Hematopoietic multipotent progenitor cell treated with erythropoietin and hydrocortisone succinate and interleukin-3 and kit ligand, for 15 days (in vitro differentiated cells): ENCODE data around the gene PLA2G1B.

Source experiments
- DNase-seq: peaks from one replicate; pipeline ENCODE4 v3.0.0-alpha.2; 2015; ENCODE audit warnings: low spot score

Gene PLA2G1B

DNA sequence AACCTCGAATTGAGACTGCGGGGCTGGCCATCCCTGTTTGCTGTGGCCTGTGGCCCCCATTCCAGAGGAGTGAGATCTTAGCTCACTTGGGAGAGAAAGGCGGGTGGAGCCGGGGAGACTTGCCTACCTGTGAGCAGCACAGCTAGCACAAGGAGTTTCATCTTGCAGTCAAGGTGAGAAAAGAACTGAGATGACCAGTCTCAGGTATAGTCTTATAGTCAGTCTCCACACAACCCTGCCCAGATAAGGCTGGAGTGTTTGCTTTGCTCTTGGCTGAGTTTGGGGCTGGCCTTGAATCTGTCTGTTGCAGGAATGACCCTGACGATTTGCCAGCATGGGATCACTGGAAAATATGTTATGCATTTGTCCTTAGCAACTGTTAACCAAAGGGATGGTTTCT, at the start of gene PLA2G1B:
PLA2G1B (minus strand) TSS at position 187 of the 400 bp plus-strand sequence; CDS start at position 161, 26 bp downstream.
- no peak for DNase-seq

DNA sequence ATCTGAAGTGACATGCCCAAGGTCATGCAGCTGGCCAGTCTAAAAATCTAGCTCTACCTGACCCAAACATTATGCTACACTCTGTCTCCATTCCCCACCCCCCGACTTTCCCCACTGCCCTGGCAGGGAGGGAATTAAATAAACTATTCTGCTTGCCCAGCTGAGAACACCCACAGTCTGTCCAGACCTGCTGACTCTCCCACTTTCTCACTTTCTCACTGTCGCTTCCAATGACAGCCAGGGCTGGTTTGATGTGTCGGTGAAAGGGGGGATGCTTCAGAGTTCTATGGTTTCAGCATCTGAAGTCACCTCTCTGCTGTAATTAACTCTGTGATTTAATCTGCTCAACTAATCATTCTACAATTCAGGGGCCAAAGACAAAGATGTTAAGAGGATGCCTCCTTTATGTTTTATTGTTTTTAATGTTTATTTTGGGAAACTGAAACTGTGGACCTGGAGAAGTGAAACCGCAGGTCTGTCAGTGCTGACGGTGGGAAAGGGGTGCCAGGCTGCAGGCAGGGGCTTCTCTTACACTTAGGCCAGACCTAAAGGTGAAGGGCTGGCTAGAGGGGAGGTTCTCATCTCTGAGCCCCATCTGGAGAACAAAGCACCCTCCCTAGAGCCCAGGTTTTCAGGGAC, 49.5 kb upstream of the PLA2G1B start:
- no peak for DNase-seq

DNA sequence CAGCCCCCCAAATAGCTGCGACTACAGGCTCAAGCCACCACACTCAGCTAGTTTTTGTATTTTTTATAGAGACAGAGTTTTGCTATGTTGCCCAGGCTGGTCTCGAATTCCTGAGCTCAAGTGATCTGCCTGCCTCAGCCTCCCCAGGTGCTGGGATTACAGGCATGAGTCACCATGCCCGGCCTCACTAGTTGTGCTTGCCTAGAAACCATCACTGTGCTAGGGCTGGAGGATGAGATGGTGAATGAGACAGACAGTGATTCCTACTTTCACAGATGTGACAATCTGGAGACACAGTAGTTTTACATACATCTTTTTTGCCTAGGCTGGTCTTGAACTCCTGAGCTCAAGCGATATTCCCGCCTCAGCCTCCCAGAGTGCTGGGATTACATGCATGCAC, 48.8 kb upstream of the PLA2G1B start:
- DNase-seq, result no peak

DNA sequence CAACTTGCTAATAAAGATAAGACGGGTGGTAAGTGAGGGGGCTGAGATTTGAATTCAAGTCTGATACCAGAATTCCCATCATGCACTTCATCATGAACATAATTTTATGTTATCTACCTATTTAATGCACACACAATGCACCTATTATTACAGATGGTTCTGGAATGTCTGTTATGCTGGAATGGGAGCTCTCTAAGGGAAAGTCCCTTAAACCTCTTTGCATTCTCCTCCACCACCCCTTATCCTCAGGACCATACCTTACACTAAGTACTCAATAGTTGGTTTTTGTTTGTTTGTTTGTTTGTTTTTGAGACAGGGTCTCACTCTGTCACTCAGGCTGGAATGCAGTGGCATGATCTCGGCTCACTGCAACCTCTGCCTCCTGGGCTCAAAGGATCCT, 48.4 kb upstream of the PLA2G1B start:
- no peak for DNase-seq

DNA sequence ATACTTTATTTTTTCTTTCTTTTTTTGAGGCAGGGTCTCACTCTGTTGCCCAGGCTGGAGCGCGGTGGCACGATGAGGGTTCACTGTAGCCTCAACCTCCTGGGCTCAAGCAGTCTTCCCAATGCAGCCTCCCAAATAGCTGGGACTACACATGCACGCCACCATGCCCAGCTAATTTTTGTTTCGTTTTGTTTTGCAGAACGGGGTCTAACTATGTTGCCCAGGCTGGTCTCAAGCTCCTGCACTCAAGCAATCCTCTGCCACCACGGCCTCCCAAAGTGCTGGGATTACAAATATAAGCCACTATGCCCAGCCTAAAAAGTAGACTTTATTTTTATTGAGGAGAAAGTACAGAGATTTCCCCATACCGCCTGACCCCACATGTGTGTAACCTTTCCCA, 46.1 kb upstream of the PLA2G1B start:
- no peak for DNase-seq

DNA sequence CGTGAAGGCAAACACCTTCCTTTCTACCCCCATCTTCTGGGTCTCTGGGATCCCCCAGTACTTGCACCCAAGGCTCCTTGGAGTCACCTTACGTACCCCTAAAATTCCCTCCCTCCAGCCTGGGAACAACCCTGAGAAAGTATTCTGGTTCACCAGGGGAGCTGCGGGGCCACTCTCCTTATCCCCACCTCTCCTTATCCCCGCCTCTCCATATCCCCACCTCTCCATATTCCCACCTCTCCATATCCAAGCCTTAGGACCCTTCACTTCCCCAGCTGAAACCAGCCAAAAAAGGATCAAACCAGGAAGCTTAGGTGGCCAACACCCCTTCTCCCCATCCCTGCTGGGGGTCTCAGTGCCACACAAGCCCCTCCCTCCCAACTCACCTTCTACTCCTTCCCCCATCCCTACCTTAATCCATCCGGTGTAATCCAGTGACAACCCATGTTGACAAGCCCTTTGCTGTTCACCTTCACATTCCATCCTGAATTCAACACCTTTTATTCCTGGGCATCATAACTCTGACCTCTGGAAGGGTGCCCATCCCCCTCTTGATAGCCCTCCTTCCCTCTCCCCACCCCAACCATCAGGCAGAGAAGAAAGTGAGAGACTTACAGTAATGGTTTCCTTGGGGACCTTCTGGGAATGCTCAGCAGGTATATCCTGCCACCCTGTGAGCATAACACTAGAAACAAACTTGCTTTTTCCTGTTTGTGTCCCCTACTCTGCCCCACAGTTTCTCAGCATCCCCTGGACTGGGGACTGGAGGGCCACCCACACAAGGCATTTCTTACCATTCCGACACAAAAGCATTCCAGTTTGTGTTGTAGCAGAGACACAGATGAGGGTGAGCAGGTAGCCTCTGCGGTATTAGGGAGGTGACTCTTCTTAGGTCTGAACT, 43.0 kb upstream of the PLA2G1B start:
- no peak for DNase-seq

DNA sequence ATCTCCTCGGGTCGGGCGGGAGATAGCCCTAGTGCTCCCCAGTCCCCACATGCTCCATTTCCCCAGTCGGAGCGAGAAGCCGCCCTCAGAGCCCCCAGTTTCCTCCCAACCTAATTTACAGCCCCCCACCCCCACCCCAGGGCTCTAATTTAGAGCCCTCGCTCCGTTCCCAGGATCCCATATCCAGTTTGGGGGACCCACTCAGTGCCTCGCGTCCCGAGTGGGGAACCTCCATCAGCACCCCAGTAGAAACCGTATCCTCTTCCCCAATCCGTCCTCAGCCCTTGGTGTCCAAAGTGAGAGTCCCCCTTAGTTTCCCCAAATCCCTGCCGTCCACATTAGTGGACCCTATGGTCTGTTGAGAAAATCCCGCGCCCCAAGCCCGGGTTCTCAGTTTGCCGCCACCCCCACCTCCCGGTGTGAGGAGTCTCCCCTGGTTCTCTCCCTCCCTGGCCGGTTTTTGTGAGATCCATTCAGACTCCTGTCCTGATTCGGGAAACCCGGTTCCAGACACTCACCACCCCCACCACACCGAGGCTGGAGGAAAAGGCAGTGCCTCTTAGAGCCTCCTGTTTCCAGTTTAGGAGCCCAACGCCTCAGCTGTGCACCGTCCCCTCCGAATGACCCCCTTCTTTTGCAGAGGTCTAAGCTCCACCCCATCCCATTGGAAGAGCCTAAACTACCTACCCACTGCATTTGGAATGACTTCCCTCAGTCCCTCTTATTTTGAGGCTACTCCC, 42.2 kb upstream of the PLA2G1B start:
- DNase-seq, result no peak

DNA sequence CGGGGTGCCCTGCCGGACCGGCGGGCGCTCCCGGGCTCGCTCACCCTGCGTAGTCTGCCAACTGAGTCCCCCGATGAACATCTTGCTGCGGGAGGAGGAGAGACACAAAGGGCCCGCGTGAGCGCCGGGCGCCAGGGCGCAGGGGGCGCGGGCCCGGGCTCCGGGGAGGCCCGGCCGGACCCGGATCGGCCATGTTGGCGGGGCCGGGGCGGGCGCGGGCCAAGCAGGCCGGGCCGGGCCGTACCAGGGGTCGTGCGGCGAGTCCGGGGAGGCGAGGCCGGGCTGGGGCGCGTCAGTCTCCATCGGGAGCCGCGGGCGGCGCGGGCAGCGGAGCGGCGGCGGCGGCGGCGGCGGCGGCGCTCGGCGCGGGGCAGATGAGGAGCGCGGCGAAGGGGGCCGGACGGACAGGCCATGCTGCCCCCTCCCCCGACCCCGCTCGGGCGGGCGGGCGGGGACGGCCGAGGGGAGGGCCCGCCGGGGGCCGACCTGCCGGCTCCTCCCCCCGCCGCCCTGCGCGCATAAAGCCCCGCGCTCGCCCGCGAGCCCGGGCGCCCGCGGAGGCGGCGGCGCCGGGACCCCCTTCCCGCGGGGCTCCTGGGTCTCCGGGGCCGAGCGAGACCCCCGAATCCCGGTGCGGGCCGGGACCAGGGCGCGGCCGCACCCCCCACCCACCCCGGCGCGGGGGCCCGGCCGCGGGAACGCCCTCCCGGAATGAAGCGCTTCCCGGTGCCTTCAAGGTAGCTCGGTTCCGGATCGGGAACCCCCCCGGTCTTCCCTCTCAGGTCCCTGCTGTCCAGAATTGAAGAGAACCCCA, 41.4 kb upstream of the PLA2G1B start, which contains the start of gene MSI1:
MSI1 (minus strand) TSS at position 376 of the 814 bp plus-strand sequence; CDS start at position 303, 73 bp downstream.
- DNase-seq, result no peak

DNA sequence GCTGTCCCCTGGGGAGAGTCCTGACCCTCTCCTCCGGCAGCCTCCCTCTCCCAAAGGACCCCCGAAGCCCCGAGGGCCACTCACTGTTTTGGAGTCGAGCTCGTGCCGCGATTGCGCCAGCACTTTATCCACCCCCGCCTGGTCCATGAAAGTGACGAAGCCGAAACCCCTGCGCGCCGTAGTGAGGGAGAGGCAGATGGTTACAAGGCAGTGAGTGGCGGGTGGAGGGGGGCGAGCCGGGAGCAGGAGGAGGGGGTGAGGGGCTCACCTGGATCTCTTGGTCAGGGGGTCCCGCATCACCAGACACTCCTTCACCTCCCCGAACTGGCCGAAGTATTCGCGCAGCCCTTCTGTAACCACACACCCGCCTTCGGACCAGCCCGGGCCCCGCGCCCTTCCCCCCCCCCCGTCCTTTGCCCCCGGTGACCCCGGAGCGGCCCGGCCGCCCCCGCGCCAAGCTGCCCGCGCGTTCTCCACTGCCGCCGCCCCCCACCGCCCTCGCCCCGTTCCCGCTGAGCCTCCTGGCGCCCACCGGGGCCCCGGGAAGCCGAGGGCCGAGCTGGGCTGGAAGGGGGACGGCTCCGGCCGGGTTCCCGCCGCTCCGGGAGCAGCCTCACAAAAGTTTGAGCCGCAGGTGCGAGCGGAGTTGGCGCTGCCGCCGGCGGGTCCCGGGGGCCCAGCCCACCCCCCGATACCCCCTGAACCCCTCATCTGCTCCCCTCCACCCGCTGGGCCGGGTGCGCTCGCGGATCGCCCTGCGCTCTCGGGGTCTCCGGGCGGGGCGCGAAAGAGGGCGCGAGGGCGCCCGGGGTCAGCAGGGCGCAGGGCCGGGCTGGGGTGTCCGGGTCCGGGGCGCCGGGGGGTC, 40.6 kb upstream of the PLA2G1B start:
- no peak for DNase-seq

DNA sequence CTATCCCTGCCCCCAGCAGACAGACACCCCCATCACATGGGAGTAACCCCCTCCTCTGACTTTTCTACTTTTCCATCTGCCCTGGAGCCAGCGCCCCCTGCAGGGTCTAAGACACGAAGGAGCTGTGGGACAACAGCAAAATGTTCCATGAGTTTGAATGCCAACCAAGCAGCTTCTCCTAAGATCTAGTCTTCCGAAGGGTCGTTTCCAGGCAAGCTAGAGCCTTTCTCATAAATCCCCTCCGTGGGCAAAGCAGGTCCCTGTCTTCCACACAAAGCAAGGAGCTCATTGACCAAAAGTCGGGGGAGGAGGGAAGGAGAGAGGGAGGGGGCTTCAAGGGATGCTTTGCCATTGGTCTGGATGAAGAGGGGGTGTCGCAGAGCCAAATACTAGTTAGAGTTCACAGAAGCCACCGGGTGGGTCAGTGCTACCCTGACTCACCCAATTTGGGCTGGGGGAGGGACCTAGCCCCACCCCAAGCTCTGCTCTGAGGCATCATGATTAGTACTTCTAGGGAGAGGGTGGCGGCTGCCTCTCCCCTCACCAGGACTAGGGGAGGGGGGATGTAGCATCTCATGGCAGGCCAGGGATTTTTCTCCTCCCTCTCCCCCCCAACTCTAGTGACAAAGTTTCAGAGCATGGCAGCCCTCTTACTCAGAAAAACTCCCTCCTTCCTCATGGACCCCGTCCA, 39.8 kb upstream of the PLA2G1B start:
- DNase-seq, result no peak

DNA sequence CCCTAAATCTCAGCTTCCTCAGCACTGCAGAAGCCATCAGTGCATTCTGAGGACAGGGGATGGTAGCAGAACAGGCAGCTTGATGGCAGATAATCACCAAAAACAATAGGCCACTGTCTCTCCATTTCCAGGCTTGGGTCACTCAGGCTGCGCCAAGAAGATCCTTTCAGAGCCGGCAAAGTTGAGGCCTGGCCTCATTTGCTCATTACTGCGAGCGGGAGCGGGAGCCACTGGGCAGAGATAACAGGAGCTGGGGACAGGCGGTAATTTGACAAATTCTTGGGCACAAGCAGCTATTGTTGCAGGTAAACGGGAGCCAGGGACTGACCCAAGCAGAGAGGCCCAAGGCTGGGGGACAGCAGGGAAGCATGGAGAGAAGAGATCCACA, 39.3 kb upstream of the PLA2G1B start:
- DNase-seq, result no peak

DNA sequence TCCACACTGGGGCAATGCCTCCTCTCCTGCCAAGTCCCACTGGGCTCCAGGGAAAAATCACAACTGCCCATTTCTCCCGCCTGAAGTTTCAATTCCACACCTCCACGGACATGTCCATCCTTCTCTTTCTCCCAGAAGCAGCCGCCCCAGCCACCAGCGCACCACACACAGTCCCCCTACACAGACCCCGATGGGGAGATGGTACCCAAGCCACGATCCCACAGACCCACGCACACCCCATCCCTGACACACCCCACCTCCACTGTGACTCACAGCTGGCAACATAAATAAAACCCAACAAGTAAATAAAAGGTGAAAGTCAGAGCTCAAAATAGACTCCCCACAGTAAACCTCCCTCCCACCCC, 38.7 kb upstream of the PLA2G1B start:
- no peak for DNase-seq

DNA sequence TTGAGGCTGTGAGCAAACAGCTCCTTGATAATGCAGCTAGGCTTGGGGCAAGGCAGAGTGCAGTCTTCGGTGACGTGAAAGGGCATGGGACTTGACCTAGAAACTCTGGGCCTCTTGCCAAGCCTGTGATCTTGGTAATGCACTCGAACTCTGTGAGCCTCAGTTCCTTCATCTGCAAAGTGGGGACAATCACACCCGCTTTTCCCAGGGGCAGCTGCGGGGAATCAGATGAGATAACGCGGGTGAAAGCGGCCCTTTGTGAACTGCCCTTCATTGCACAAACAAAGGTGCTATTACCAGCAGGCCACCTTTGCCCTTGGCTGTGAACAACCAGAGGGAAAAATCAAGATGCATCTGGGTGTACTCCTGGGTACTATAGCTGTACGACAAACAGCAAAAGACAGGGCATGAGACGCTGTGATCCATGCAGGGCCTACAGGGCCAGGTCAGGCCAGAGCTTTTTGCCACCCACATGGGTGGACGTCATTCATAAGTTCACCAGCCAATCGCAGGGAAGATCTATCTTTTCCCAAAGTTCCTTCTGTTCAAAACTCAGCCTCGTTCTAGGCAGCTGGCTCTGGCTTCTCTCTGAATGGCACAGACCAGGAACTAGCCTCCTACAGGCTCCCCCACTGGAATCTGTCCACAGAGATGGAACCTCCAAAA, 38.2 kb upstream of the PLA2G1B start:
- no peak for DNase-seq

DNA sequence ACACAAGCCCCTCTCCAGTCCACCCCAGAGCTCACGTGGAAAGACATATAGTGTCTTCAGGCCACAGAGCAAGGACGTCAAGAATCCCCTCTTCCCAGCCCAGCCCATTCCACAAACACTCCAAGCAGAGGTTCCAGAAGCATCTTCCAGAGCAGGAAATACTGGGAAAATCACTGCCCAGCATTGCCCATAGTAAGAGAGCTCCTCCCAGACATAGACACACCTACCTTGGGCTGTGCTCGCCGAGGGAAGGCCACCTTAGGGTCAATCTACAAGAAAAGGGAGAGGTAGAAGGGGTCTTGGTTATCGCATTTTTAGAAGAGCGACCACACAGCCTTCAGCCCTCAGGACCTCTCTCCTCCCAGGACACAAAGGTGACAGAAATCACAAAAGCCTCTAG, 36.9 kb upstream of the PLA2G1B start:
- no peak for DNase-seq

DNA sequence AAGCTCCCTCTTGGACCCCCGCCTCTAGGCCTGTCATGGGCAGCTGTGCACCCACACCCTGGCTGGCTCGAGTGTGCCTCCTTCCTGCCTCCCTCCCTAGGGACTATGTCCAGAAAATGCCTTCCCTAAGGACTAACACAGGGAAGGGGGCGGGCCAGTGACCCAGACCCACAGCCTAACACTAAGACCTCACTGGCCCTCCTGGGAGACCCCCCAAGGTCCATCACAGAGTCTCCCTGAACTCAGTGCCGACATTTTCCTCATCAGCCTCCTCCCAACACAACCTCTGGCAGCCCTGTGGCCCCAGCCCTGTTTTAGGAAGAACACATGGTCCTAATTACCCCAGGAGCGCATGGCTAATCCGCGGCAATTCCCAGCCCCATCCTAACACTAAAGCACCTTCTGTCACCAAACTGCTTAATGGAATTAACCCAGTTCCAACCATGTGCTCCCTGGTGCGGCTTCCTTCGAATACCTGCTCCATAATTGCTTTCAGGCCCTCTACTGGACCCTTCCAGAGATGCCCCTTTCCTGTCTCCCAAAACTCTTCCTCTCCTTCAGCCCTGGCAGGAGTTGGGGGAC, 35.8 kb upstream of the PLA2G1B start:
- no peak for DNase-seq

DNA sequence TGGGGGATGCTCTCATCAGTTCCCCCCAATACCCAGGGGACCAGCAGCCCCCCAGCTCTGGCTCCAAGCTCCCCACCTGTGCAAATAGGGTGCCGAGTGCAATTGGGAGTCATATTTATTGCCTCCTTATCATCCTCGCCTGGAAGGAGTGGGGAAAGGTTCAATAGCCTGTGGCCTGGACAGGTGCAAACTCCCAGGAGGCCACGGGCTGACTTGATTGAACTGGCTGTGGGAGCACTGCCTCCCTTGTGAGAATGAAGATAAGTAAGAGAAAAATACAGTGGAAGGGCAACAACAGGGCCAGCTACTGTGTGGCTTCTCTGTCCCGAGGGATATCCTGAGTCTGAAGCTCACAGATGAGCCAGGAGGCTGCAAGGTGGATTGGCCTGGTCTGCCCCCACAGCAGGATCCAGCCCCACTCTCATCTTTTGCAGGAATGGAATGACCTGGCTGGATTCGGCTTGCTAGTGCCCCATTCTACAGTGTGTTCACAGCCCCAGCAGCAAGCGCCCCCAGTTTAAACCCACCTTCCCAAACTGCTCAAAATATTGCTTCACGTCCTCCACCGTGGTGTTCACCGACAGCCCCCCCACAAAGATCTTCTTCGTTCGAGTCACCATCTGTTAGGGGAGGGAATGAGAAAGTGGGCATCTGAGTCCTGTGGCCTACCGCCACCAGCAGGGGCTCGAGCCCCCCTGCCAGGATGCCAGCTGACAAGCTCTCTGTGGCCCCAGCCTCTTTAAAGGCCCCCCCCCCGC, 35.1 kb upstream of the PLA2G1B start:
- DNase-seq, result no peak

DNA sequence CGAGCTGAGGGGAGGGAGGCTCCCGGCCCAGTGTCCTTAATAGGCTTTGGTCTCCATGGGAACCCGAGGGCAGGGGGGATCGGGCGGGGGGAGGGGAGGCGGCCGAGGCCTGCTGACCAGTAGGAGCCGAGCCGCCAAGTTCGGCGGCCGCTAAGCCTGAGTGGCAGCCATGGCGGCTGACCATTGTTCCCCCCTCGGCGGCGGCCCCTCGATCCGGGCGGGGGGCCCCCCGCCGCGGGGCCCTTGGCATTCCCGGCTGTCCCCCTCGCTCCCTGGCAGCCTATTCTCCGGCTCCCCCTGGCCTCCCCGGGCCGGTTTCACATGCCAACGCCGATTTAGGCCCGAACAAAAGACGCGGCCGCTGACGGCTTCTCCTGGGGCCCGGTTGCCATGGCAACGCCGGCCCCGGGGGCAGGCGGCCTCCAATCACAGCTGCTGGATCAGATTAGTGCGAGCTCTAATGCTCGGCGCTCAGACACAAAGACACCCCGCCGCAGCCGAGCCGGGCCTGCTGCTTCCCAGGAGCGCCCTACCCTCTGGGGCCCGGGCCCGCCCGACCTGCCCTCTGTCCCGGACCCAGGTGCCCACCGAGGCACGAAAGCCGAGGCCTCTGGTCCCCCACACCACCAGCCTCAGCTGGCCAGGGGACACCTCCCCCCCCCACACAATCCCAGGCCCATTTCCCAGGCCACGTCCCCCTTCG, 34.1 kb upstream of the PLA2G1B start:
- DNase-seq, result no peak

DNA sequence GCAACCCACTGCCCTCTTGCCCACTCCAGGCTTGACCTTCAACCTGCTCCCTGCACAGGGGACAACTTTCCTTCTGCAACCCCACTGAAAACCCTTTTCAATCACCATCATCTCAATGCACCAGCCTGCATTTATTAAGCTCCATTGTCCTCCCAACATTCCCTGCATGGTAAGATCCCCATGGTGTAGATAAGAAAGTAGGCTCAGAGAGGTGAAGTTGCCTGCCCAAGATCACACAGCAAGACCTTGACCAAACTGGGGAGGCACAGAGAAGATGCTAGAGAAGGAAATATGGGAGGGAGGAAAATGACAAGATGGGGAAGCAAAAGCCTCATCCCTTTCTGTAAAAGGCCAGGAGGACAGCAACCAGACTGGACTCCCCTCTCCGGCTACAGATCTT, 31.5 kb upstream of the PLA2G1B start:
- no peak for DNase-seq
